GM04504 (cell line): ENCODE measurements around the gene CCND2.
A peak's percentile ranks its signal among the peaks of the same experiment; 100 is the strongest.

ENCODE experiments used
- DNase-seq: peaks from one replicate; pipeline ENCODE4 v3.0.0-alpha.2; 2012; ENCODE audit warnings: low read depth

The CCND2 gene

GRCh38 chr12:4289998-4290790 lies 16.6 kb downstream of the CCND2 start:
- DNase-seq: no peak

GRCh38 chr12:4292341-4293073 lies 18.9 kb downstream of the CCND2 start:
- DNase-seq: no peak

DNA sequence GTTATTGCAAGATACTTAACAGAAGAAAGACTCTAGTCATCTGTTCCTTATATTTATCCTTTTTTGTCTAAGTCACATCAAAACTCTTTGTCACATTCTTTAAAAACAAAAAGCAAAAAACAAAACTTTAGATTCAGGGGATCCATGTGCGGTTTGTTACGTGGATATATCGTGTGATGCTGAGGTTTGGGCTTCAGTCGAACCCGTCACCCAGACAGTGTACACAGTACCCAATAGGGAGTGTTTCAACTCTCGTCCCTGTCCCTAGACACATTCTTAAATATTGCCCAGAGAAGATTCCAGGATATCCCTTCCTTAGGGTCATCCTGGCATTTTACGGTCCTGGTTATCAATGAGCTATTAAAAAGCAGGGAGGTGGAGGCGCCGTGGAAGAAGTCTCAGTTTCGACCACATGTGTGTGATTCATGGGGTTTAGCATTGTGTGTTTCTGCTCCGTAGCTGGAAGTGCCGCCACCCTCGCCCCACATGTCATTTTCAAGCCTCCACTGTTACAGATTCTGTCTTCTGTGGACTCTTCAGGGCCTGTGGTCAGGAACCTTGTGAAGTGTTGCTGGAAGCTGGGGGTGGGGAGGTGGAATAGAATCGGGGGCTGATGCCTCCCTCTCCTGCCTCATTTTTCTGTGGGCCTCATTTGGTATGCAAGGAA lies 19.9 kb downstream of the CCND2 start:
- no peak for DNase-seq

GRCh38 chr12:4293966-4294505 lies 20.5 kb downstream of the CCND2 start:
- no peak for DNase-seq

DNA sequence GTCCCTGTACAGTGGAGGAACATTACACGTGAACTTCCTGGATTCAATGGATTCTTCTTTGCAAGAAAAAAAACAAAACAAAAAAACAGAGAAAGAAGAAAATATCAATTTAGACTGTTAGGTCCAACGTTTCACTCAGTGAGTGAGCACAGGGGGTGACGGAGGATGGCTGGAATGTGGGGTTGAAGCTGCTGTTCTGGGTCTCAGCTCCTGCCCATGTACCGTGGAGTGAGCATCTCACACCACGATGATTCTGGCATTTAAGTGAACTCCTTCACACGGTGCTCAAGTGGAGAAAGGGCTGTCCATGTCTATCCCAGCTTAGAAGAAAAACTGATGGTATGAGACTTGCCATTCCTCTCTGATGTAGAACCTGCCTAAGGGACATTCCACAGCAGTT lies 23.2 kb downstream of the CCND2 start:
- no peak for DNase-seq

- DNase-seq: no peak
Measured at GRCh38 chr12:4297617-4298016, 24.1 kb downstream of the CCND2 start.

GRCh38 chr12:4300883-4301282 lies 27.3 kb downstream of the CCND2 start:
- no peak for DNase-seq

DNA sequence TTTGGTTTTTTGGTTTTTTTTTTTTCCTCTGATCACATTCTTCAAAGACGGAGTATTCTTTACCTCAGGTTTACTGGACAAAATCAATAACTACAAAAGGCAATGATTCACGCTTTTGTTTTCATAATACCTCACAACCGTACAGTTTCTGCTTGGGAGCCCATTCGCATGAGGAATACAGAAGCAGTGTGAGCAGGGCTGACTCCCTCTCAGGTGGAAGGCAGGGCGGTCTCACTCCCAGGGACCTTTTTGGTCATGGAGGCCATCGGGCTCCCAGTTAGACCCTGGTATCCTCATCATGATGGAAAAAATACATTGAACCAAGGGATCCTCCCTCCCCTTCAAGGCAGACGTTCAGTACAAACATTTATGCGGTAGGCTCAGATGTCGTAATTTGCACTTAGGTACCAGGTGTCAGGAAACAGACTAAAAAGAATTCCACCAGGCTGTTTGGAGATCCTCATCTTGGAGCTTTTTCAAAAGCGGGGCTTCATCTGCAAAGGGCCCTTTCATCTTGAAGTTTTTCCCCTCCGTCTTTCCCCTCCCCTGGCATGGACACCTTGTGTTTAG lies 28.5 kb downstream of the CCND2 start:
- DNase-seq: no peak

DNA sequence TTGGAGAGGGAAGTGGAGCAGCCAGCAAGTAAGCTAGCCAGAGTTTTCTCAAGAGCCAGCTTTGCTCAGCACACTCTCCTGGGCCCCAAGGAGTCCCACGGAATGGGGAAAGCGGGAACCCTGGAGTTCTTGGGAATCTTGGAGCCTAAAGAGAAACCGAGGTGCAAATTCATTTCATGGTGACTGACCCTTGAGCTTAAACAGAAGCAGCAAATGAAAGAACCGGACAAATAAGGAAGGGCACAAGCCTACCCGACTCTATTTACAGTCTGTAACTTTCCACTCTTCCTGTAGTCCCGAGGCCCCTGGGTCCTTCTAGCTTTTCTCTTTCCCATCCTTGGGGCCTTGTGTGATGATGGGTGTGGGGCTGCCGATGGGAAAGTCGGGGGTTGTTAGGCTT lies 29.3 kb downstream of the CCND2 start:
- DNase-seq: no peak

DNA sequence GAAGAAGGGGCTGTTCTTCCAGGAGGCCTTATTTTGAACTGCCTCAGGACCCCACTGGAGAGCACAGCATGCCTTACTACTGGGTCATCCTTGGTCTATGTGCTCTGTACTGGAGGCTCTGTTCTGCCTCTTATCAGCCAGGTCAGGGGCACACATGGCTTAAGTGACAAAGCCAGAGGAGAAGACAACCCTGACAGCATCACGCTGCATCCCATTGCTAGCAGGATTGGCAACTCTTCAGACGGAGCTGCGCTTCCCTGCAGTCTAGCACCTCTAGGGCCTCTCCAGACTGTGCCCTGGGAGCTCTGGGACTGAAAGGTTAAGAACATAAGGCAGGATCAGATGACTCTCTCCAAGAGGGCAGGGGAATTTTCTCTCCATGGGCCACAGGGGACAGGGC lies 30.2 kb downstream of the CCND2 start:
- no peak for DNase-seq

DNA sequence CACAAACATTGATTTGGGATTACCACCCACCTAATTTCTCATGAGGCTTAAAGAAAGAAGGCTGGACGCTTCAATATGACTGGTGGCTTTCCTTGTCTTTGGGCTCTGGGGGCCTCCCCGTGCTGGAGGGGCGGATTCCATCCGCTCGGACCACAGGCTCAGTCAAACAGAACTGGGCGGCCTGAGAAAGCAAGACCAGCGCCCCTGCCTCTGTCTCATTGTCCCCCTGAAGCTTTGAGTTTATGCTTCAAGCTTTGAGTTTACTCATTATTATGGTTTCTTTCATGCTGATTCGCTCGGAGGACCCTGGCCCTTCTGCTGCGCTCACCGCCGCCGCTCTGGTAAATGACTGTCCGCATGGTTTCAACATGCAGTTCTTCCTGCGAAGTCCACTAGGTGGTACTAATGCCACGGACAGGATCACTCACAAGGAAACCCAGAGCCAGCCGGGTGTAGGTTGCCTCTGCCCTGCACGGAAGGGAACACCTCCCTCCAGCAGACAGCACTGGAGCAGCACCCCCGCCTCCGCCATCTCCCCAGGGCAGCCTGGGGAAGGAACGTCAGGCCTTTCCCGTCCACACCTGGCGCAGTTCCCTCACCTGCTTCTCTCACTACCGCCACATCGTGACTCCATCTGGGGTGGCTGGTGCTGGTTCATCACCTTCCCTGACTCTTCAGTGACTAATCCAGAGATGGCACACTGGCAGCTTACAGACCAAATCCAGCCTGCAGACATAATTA lies 34.2 kb downstream of the CCND2 start:
- DNase-seq: peak; percentile 40

- DNase-seq: no peak
Measured at GRCh38 chr12:4308334-4308950, 34.9 kb downstream of the CCND2 start.

GRCh38 chr12:4311776-4312175 lies 38.2 kb downstream of the CCND2 start:
- no peak for DNase-seq

DNA sequence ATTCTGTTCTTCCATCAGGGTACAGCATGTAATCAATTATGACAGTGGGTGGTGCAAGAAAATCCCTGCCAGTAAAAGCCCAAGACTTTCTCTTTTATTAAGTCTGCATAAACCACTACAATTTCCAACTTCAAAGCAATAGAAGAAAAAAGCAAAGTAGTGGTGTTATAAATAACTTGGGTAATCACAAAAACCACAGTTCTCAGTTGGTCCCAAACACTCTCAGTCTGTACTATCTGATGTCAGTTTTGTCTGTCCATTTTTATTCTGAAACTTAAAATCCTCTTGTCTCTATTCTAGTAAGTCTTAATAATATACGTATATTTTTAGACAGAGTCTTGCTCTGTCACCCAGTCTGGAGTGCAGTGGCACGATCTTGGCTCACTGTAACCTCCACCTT lies 38.7 kb downstream of the CCND2 start:
- no peak for DNase-seq

GRCh38 chr12:4320497-4320852 lies 46.9 kb downstream of the CCND2 start:
- DNase-seq: no peak

DNA sequence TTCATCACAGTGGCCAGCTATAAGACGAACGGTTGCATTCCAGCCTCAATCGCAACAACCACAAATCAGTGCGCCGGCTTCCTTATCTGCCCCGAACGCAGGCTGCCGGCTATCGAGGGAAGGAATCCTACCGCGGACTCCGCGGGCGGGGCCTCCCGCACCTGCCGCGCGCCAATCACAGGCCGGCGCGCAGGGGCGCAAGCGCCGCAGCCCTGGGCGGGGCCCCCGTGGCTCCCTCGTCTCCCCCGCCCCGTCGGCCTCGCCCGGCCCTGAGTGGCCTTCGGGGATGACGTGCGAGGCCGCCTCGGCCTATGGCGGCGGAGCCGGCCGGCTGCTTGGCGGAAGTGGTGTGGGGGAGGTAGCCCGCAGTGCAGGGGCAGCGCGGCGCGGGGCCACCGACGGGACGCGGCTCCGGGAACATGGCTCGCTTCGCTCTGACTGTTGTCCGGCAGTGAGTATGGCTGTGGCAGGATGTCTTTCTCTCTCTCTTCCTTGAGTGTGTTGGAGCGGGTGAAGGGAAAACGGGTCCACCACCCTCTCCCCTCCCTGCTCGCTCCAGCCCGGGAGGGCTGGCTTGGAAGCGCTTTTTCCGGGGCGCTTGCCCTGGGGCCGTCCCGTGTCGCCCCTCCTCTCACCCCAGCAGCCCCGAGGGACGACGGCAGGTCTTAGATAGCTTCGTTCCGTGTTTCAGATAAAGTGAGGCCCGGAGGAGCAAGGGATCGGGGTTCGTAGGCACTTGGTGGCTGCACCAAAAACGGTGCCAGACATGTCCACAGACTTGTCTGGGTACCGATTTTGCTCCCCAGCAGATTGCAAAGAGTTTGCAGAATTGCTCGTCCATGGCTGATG lies 47.5 kb downstream of the CCND2 start, which contains the start of gene TIGAR:
TIGAR (plus strand) TSS at position 361 of the 849 bp plus-strand sequence; CDS start at position 420, 59 bp downstream.
- DNase-seq: peak; percentile 85

GRCh38 chr12:4322726-4323125 lies 49.2 kb downstream of the CCND2 start:
- no peak for DNase-seq
